Left hindlimb (tissue), 1 donor: ENCODE measurements around the gene ZNF319.

Source experiments
- DNase-seq: peaks from one replicate; pipeline ENCODE4 v3.0.0-alpha.2; 2018

The ZNF319 gene

GRCh38 chr16:57951204-57951960 lies 49.1 kb downstream of the ZNF319 start:
- no peak for DNase-seq

- no peak for DNase-seq
These were observed 50.1 kb downstream of the ZNF319 start for GRCh38 chr16:57950382-57950781.

DNA sequence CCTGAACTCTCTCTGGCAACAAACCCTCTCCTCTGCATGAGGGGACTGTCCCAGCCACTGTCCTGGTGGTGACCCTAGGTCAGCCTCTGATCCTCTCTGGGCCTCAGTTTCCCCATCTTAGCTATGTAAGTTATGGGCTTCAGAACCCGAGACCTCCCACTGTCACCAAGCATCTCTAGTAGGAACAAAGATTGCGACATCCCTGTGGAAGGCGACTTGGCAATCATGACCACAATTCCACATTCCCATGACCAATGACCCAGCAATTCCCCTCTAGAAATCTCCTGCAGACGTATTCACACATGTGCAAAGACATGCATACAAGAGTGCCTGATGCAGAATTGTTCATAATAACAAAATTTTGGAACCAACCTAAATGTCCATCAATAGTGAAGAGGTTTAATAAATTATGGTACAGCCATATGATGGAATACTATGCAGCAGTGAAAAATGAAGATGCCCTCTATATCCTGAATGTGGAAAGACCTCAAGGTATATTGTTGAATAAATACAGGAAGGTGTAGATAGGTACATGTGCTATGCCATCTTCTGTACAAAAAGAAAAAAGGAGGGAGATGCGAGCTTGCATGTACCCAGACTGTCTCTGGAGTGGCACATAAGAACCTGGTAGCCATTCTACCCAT lies 50.8 kb downstream of the ZNF319 start:
- no peak for DNase-seq

- no peak for DNase-seq
These were observed 51.5 kb downstream of the ZNF319 start for GRCh38 chr16:57949013-57949412.

- DNase-seq, result no peak
These were observed 52.4 kb downstream of the ZNF319 start for GRCh38 chr16:57948027-57948426.

DNA sequence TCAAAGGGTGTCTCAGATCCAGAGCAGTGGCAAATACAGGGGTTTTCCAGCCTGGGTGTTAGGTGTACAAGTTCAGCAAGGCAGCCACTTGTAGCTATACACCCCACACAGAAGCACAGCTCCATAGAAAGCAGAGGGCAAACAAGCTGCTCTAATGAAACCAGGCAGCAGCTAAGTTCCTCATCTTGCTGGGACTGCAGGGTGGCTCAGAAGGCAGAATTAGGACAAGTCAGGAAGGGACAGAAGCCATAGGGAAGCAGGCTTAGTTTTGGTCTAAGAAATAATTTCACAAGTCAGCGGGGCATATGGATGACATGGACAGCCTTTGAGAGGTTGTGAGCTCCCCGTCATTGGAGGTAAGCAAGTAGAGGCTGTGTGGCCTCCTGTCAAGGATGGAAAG lies 53.2 kb downstream of the ZNF319 start:
- DNase-seq, result no peak

DNA sequence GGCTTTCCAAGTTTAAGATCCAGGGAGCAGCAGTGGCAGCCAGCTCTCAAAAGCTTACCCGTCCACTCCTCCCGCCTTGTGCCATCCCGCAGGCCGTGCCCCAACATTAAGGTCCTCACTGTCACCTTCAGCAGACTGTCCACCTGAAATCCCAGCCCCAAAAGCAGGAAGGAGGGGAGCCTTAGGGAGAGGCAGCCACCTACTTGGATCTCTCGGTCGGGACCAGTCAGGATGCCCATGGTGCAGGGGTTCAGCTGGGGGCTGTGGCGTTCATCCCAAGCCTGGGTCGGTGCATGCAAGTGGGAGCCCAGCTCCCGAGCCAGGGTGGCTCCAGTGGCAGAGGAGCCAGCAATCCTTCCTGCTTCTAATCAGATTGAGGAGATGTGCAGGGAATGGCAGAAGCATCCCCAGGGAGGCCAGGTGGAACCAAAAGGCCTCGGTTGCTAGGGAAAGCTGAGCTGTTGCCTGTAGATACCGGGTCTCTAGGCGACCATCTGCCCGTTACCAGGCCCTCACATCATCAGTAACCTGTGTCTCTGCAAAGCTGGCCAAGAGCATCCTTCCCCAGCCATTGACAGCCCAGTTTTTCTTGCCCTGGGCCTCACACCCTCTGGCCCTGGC lies 54.2 kb downstream of the ZNF319 start:
- no peak for DNase-seq

GRCh38 chr16:57945740-57946138 lies 54.7 kb downstream of the ZNF319 start:
- no peak for DNase-seq

DNA sequence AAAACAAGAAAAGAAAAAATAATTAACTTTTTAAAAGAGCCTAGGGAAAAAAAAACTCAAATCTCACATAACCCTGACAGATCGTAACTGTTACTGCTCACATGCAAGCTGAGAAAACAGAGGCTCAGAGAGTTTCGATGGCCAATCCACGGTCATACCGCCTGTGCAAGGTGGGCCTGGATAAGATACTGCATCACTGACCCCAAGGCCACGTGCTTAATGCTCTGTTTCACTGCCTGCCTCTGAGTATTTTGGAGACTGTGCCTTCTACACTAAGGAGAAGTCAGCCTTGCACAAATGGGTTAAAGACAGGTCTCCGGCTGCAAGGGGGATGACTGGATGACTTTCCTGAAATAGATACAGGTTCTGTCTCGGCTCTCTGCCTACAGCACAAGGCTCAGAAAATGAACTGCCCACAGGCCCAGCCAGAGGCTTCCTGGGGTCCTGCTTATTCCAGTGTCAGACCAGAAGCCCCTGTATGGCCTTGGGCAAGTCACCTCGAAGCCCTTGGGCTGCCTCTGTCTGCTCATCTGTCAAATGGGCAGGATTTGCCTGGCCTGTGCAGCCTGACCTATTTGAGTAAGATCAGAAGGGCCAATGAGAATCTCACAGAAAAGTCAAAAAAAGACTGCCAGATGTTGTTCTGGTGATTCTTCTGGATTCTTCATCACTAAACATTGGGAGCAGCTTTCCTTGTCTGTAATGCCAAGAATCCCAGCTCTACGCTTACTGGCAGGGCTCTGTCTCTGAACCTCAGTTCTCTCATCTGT lies 55.3 kb downstream of the ZNF319 start:
- DNase-seq, result no peak
